ENCODE data around the gene STK31.
"Not testable (repeated sequence)": the region's sequence is repeated elsewhere in the genome, so short reads cannot be mapped to it uniquely, and the experiment has no call there.

The STK31 gene

DNA sequence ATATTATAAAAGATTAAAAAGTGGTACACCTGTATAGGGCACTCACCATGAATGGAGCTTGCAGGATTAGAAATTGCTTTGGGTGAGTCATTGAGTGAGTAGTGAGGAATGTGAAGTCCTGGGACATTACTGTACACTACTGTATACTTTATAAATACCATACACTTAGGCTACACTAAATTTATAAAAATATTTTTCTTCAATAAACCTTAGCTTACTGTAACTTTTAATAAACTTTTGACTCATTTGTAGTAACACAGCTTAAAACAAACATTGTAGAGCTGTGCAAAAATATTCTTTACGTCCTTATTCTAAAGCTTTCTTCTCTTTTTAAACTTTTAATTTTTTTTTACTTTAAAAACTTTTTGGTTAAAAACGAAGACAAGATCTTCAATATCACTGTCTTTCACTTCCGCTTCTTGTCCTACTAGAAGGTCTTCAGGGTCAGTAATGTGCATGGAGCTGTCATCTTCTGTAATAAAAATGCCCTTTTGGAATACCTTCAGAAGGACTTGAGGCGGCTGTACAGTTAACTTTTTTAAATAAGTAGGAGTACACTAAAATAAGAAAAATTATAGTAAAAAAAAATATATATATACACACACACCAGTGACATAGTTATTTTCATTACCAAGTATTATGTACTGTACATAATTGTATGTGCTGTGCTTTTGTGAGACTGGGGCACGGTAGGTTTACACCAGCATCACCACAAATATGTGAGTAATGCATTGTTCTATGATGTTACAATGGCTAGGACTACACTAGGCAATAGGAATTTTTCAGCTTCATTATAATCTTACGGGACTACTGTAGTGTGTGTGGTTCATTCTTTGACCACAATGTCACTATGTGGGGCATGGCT, 3.5 kb downstream of the STK31 start:
- DNase-seq (ENCODE audit: low read depth) = peak; percentile 63

- no peak for DNase-seq (ENCODE audit: low read depth)
Observed at GRCh38 chr7:23714150-23714464, 4.1 kb downstream of the STK31 start.

DNA sequence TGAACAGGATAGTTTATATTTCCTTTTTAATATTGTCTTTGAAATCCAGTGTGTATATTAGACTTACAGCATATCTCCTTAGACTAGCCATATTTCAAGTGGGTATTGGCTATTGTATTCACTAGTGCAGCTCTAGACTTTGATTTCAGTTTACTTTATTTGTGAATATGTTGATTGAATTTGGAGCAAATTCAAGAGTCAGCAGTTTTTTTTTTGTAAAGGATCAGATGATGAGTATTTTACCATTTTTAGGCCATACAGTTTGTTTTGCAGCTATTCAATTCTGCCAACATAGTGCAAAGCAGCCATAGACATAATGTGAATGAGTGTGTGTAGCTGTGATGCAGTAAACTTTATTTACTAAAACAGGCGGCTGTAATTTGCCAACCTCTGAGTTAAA, 4.6 kb downstream of the STK31 start:
- DNase-seq (ENCODE audit: low read depth) = no peak

DNA sequence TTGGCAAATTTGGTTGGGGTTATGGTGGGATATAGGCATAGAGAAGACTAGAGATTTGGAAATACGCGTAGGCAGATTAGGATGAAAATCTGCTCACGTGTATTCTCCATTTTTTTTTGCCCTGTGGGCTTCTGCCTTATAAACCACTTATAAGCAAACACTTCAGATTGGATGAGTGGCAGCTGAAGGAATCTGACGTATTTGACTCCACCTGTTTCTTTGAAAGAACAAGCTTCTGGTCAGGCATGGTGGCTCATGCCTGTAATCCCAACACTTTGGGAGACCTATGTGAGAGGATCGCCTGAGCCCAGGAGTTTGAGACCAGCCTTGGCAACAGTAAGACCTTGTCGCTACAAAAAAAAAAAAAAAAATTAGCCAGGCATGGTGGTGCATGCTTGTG, 5.1 kb downstream of the STK31 start:
- DNase-seq (ENCODE audit: low read depth) = no peak

DNA sequence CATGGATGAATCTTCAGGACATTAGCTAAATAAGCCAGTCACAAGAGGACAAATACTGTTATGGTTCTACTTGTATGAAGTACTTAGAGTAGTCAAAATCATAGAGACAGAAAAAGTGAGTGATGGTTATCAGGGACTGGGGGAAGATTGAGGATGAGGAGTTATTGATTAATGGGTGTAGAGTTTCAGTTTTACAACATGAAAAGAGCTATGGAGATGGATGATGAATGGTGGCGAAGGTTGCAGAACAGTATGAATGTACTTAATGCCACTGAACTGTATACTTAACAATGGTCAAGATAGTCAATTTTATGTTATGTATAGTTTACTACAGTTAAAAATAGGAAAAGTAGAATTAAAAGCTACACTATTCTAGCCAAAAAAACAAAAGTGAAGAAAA, 7.8 kb downstream of the STK31 start:
- DNase-seq (ENCODE audit: low read depth) = no peak

GRCh38 chr7:23721456-23721855, 11.4 kb downstream of the STK31 start:
- no peak for DNase-seq (ENCODE audit: low read depth)

DNA sequence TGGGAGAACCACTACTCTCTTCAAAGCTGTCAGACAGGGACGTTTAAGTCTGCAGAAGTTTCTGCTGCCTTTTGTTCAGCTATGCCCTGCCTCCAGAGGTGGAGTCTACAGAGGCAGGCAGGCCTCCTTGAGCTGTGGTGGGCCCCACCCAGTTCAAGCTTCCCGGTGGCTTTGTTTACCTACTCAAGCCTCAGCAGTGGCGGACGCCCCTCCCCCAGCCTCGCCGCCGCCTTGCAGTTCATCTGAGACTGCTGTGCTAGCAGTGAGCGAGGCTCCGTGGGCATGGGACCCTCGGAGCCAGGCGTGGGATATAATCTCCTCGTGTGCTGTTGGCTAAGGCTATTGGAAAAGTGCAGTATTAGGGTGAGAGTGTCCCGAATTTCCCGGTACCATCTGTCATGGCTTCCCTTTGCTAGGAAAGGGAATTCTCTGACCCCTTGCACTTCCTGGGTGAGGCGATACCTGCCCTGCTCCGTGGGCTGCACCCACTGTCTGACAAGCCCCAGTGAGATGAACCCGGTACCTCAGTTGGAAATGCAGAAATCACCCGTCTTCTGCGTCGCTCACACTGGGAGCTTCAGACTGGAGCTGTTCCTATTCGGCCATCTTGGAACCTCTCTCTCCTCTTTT, 12.7 kb downstream of the STK31 start:
- not testable (repeated sequence) for DNase-seq (ENCODE audit: low read depth)

DNA sequence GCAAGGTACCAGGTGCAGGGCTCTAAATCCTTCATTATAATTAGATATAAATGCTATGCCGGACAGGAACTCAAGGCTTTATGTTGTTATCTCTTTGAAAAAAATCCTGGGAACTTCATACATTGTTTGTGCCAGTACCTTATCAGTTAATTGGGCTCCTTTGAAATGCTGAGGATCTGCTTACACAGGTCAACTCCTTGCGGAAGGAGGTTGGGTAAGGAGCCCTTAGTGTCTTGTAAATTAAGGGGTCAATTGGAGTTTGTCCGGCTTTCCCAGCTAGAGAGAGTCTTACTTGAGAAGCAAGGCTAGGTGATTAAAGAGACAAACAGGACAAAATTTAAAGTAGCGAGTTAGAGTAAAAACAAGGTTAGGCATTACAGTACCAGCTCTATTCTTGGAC, 14.1 kb downstream of the STK31 start:
- DNase-seq (ENCODE audit: low read depth) = not testable (repeated sequence)

- DNase-seq (ENCODE audit: low read depth) = no peak
Observed at GRCh38 chr7:23742051-23742450, 32.0 kb downstream of the STK31 start.

DNA sequence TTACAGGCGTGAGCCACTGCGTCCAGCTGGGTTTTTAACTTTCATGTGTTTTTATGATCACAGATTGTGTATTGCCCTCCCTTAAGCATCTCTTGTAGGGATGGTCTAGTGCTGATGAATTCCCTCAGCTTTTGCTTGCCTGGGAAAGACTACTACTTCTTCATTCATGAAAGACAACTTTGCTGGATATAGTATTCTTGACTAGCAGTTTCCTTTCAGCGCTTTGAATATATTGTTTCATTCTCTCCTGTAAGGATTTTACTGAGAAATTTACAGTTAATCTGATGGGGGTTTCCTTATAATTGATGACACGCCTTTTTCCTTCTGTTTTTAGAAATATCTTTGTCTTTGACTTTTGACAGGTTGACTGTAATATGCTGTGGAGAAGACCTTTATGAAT, 33.2 kb downstream of the STK31 start:
- DNase-seq (ENCODE audit: low read depth) = no peak

DNA sequence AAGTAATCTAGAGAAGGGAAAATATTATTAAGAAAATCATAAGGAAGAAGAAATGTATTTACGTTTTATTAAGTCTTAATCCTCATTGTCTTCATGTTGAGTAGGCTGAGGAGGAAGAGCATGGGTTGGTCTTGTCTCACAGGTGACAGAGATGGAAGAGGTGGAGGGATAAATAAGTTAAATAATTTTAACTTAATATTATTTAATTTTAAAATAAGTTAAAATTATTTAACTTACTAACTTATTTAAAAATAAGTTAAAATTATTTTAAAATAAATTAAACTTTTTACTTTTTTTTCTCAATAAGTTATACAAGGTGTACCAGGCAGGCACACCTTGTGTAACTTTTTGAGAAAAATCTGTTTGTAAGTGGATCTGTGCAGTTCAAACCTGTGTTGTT, 36.6 kb downstream of the STK31 start:
- DNase-seq (ENCODE audit: low read depth) = no peak

DNA sequence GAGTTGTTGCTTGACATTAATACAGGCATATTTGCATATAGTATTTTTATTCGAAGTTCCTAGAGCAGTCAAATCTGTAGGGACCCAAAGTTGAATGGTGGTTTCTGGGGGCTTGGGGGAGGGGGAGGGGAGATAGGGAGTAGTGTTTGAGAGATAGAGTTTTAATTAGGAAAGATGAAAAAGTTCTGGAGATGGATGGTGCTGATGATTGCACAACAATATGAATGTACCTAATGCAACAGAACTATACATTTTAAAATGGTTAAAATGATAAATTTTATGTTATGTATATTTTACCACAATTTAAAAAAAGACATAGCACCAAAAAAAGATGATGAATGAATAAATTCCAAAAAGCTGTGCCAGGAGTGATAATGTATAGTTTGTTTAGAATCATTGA, 41.8 kb downstream of the STK31 start:
- DNase-seq (ENCODE audit: low read depth) = no peak

DNA sequence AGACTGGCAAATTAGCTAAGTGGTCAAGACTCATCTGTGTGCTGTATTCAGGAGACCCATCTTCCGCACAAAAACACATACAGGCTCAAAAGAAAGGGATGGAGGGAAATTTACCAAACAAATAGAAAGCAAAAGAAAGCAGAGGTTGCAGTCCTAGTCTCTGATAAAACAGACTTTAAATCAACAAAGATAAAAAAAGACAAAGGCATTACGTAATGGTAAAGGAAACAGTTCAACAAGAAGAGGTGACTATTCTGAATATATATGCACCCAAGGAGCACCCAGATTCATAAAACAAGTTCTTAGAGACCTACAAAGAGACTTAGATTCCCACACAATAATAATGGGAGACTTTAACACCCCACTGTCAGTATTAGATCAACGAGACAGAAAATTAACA, 48.8 kb downstream of the STK31 start:
- DNase-seq (ENCODE audit: low read depth) = not testable (repeated sequence)

DNA sequence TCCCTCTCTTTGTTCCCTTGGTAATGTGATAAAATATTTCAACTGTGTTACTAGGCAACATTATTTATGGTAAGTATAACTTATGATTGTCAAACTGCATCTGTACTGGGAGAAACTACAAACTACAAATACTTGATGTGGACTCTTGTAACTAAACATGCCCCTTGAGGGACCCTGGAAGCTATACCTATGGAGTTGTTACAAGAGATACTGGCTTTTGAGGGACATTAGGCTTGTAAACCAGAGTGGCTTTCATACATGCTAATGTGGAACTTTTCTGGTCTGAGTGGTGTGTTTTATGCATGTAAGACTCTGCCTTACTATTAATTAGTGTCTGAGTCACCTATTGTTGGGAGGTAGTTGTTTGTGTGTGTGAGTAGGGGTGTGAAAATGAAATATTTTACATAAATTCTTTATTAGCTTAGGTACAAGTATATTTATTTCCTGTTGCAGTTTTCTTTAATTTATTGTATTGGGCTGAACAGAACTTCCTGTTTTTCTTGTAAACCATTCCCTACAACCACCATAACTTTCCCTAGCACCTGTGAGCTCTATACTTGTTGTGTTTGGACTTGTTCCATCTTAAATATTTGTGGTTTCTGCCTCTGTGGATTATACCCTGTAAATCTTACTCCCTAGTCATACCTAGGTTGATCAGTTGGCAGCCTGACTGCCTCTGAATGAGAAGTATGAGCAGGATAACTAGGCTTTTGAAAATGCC, 49.8 kb downstream of the STK31 start:
- no peak for DNase-seq (ENCODE audit: low read depth)

- DNase-seq (ENCODE audit: low read depth) = no peak
Observed at GRCh38 chr7:23765943-23766342, 55.9 kb downstream of the STK31 start.

DNA sequence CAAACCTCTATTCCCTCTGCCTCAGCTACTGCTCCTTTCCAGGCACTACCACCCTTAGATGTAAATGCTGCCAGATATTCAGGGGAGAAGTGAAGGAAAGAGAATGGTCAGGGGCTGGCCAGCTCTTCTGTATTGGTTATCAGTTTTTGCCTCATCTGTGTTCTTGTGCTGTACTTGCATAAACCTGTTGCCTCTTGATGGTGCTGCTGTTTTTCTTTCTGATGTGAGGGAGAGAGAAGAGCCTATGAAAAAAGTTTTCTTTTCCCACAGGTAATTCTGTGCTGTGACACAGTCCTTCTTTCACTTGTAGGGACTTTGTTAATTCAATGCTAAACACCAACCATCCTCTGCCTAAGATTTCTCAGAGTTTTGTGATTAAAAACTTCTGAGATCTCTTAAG, 57.5 kb downstream of the STK31 start:
- no peak for DNase-seq (ENCODE audit: low read depth)

DNA sequence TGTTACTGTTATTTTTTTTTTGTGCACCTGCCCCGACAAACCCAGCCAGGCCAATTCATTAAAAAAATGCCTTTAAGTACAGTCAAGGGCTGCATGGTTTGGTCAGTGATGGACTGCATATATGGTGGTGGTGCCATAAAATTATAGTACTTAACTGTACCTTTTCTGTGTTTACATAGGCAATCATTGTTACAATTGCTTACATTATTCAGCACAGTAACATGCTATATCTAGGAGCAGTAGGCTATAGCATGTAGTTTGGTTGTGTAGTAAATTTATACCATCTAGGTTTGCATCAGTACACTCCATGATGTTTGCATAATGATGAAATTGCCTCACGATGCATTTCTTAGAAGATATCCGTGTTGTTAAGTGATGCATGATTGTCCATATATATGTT, 58.0 kb downstream of the STK31 start:
- DNase-seq (ENCODE audit: low read depth) = no peak

DNA sequence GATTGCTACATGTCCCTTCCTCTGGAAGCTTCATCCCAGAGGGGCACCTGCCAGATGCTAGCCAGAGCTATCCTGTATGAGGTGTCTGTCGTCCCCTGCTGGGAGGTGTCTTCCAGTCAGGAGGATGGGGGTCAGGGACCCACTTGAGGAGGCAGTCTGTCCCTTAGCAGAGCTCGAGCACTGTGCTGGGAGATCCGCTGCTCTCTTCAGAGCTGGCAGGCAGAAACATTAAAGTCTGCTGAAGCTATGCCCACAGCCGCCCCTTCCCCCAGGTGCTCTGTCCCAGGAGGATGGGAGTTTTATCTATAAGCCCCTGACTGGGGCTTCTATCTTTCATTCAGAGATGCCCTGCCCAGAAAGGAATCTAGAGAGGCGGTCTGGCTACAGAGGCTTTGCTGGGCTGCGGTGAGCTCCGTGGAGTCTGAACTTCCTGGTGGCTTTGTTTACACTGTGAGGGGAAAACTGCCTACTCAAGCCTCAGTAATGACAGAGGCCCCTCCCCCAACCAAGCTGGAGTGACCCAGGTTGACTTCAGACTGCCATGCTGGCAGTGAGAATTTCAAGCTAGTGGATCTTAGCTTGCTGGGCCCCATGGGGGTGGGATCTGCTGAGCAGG, 69.3 kb downstream of the STK31 start:
- DNase-seq (ENCODE audit: low read depth) = not testable (repeated sequence)

GRCh38 chr7:23783115-23783514, 73.1 kb downstream of the STK31 start:
- DNase-seq (ENCODE audit: low read depth) = no peak

GRCh38 chr7:23787272-23787671, 77.3 kb downstream of the STK31 start:
- DNase-seq (ENCODE audit: low read depth) = no peak

DNA sequence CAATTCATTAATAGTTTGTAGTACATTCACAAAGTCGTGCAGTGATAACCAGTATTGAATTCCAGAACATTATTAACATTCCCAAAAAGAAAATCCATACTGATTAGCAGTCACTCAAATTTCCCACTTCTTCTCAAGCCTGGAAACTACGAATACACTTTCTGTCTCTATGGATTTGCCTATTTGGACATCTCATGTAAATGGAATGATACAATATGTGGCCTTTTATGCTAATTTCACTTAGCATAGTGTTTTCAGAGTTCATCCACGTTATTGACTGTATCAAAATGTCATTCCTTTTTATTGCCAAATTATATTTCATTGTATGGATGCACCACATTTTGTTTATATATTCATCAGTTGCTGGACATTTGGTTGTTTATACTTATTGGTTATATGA, 78.8 kb downstream of the STK31 start:
- no peak for DNase-seq (ENCODE audit: low read depth)

- no peak for DNase-seq (ENCODE audit: low read depth)
Observed at GRCh38 chr7:23791721-23792120, 81.7 kb downstream of the STK31 start.
